Eye (tissue), 1 donor: Measurements from ENCODE around the gene COL2A1.

Experiments
- DNase-seq: peaks from one replicate; pipeline ENCODE4 v3.0.0-alpha.2; 2015

COL2A1 gene

DNA sequence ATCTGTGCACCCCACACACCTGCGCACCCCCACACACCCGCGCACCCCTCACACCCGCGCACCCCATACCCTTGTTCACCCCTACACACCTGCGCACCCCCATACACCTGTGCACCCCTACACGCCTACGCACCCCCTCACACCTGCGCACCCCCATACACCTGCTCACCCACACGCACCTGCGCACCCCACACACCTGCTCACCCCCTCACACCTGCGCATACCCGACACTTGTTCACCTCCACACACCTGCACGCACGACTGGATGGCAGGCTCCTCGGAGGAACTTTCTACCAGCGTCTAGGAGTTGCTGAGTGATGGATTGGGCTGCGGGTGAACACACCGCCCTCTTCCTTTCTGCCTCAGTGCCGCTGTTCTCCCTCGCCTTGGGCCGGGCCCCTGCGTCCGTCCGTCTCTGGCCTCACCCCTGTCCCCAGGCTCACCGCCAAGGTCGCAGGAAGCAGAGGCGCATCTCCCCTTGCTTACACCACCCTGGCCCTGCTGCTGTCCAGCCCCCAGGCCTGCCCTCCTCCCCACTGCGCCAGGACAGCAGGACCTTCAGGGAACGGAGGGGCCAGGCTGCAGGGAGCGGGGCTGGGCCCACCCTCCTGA, 61.6 kb downstream of the COL2A1 start:
- DNase-seq, result no peak

DNA sequence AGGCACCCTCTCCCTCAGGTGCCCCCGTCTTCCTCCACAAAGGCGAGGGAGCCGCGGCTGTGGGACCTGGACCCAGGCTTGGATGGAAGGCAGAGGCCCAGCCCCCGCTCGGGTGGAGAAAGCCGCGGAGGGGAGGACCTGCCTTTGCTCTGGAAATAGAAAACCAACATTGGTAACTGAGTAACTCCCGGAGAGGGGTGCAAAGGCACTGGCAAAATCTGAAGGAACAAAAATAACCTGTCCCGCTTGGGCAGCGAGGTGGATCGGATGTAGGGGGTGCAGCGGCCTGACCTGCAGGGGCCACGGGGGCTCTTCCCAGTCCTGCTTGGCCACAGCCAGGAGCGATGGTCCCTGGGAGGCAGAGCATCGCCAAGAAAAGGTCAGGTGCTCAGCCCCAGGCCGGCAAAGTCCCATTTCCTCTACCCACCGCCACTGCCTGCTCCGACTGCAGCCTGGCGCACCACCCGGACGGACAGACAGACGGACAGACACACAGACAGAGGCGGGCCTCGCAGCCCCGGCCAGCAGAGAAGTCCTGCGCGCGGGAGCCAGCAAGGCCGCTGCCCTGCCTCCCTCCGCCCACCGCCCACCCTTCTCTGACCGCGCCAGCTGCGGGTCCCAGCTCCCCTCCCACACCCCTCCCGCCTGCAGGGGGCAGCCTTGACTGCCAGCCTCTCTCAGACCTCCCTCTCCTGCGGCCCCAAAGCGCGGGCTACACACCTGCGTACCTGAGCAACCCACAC, 62.2 kb downstream of the COL2A1 start:
- peak; percentile 86 for DNase-seq

DNA sequence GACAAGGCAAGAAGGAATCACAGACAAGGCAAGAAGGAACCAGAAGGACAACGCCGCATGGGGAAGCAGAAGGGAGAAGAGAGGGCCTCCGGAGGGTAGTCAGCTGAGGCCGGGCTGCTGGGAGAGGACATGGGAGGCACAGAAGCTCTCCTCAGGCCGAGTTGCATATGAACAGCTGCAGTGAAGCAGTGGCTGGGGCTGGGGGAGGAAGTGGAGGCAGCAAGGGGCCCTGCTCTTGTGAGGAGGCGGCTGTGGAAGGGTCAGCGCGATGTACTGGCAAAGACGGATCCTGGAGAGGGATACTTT, 62.8 kb downstream of the COL2A1 start:
- DNase-seq, result no peak

DNA sequence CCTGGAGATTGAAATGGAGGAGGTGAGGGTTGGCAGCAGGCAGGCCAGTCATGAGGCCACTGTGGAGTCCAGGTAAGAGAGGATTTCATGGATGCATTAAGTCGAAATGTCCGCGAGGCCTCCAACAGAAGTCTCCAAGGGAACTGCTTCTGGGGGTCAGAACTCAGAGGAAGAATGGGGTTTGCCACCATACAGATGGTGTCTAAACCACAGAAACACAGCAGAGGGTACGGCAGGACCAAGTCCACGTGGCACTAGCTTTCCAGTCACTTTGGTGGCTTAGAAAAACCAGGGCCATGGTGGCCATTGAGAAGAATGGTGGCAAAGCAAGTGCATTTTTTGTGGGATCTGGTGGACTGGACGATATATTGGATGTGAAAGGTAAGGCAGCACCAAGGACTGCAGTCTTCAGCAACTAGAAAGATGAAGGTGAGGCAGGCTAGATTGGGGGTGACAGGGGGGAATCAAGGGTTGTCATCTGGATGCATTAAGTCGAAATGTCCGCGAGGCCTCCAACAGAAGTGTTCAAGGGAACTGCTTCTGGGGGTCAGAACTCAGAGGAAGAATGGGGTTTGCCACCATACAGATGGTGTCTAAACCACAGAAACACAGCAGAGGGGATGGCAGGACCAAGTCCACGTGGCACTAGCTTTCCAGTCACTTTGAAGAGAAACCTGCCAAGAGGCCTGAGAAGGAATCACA, 63.4 kb downstream of the COL2A1 start:
- DNase-seq, result no peak

DNA sequence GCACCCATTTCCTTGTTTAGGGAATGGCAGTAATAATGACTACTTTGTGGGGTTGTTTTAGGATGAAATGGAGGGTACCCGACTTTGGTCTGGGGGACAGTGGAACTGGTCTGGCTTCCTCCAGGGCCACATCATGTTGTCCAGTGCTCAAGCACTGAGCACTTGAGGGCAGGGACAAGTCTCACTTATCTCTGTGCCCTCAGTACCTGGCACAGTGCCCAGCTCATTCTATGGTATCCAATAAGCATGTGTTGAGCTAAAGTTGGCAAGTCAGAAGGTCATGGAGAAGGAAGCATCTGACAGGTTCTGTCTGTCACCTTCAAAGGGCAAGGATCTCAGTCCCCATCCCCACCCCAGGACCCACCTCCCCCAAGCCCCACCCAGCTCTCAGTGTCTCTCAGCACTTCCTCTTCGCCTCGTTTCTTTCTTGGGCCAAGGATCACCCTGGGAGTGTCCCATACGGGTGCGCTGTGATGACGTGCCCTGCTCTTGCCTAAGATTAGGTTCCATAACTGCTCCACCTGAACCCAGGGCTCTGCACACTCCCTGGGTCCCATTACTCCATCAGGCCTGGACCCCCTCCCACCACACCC, 65.2 kb downstream of the COL2A1 start:
- DNase-seq, result no peak

DNA sequence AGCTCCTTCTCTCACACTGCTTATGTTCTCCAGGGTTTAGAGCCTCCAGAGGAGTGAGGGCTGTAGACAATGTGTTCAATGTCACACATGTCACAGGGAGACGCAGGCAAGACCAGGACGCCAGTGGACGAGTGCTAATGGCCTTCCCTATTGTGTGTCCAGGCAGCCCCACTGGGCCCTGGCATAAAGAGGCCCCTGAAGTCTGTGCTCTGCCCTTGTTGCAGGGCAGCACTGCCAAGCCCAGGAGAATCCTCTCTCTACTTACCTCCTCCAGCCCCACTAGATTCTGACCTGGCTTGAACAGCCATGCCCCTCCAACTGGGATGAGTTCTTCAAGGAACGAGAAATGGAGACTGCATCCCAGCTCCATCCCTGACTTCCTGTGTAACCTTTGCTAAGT, 65.7 kb downstream of the COL2A1 start:
- DNase-seq, result no peak

DNA sequence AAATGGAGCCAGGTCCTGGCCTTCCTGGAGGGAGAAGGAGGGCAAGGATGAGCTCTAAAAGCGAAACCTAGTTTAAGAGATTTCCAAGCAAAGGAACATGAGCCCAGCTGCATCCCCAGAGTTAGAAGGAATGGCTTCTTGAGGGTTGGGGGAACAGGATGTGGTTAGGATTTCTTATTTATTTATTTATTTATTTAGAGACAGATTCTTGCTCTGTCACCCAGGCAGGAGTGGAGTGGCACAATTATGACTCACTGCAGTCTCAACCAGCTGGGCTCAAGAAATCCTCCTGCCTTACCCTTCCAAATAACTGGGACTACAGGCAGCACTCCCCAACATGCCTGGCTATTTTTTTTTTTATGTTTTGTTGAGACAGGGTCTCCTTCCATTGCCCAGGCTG, 66.2 kb downstream of the COL2A1 start:
- no peak for DNase-seq

DNA sequence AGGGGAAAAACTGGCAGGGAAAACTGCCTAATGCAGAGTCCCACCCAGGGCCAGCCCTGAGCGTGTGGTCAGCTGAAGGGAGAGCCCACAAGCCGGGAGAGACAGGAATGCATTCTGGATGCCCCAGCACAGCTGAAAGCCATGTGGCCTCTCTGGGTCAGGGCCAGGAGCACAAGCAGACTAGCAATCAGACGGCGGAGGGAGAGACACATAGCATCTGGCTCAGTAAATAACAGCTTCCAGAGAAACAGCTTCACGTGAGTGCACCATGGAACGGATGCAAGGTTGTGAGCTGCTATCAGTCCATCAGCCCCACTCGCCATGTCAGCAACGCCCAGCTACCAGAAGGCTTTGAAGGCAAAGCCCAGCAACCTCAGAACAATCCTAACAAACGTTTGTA, 69.1 kb downstream of the COL2A1 start:
- peak; percentile 48 for DNase-seq

DNA sequence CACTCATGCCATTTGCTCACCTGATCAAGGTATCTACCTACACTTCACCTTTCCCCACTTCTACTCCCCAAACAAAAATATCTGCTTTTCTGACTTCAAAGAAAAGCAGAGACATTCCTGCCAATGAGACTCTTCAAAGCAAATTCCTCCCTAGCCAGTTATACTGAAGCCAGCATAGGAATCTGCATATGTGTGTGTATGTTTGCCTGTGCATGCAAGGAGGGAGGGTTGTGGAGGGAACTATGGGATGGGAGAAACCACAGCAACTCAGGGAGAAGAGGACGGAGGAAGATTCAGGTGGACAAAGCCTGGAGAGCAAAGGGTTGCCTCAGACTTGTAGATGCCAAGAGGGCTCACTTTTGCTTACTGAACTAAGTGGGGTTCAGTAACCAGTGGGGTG, 73.1 kb downstream of the COL2A1 start:
- no peak for DNase-seq

DNA sequence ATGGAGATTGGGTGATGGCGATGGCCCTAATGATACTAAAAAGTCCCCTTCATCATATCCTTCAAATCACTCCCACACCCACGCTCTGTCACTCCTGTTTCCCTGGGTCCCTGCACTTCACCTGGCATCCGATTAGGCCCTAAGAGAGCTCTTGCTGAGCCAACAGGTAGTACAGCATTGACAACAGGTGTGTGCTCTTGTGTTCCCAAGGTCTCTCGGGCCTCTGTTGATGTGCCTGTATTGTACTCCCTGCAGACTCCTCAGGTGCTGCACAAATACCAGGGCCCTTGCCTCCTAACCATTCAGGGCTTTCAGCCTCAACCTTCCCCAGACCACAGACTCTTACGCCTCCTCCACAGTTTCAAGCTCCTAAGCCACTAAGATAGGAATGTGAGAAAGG, 73.6 kb downstream of the COL2A1 start:
- DNase-seq, result no peak

DNA sequence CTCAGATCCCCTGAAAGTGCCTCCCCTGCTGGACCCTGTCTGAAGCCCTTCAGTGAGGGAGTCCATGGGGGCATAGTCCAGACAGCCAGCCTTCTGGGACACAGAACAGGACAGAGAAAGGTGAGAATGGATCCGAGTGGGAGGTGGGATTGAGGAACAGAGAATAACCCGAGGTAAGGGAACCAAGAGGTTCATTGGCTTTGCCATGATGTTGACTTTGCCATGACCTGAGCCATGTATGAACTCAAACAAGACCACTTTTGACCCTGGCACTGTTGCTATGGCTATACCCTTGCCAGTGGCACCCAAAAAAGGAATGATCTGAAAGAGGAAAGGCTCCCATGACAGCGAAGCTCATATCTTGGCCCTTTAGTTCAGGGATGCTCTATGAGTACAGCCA, 76.9 kb downstream of the COL2A1 start:
- no peak for DNase-seq
